ENCODE measurements around the gene PALD1.

Gene PALD1

DNA sequence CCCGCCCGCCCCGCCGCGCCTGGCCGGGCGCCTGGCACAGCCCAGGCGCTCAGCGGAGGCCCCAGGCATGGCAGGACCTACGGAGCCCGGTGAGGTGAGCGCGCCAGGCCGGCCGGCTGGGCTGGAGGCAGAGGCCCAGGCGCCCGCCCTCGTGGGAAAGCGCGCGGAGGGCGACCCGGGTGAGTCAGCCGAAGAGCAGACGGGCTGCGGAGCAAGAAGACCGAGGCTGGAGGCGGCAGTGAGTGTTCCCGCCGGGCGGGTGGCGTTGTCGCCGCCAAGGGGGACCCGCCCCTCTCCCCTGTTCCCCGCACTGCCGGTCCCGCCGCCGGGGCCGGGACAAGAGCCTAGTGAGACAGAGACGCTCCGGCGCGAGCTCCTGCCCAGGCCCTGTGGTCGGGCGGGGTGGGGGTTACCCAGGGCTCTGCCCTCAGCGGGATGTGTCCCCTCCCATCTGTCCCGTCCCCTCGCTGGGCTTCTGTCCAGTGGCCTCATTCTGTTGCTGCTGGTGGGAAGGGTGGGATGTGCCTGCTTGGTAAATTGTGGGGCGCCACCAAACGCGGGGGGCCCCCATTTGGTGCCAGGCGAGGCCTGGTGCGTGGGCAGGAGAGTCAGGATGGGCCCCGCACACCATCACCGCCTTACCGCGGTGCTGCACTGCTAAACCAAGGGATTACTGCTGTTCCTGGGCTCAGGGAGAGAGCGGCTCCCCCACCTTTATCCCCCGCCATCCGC lies 20.1 kb upstream of the PALD1 start:
- Histone ChIP-seq H3K9me3 (ENCODE audit: control insufficient read depth, insufficient read depth, low read length) (no peaks in the 10 kb centered on the region), H3K4me1 (ENCODE audit: control insufficient read depth, insufficient read depth, low read length) (peaks cover 9% of the 10 kb centered on the region), H3K27ac (ENCODE audit: low read length) (no peak overlapping the region), H3K27me3 (ENCODE audit: control insufficient read depth, insufficient read depth, low read length) (peaks cover 6% of the 10 kb centered on the region), H3K4me3 (ENCODE audit: low read length) (peak overlapping the region; percentile 35; the same call in 1 of the 2 replicates), H3K36me3 (ENCODE audit: control insufficient read depth, insufficient read depth, low read length) (no peaks in the 10 kb centered on the region)
- no peak for DNase-seq (ENCODE audit: low read depth, low spot score)
- no CpG with 5 or more reads among the region's 62 CpGs for WGBS (ENCODE audit: insufficient coverage, insufficient read length)

DNA sequence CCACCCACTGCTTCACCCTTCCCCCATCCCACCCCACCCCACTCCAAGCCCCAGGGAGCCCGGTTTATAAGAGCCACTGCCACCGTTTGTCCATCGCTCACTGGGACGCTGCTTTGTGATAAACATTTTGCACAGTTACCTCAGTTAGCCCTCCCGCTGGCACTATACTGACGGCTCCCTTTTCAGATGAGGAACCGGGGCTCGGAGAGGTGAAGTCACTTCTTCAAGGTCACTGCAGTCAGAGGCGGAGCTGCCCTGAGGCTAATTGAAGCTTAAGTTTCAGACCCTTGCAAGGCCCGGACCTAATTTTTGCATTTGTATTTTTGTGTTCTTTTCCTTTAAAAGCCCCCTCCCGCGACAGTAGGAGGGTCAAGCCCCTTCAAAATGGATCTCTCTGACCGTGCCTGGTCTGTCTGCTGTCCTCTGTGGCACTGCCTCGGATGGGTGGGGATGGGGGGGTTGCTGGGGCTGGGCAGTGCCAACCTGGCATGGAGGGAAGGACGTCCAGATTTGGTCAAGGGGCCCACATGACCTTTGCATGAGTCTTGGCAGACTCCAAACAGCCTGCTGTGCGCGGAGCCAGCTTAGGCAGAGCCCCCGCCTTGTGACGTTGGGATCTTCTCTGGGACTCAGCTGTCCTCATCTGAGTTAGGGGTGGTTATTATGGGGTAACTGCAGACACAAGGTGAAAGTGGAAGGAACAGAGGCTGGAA lies 19.4 kb upstream of the PALD1 start:
- Histone ChIP-seq H3K4me3 (ENCODE audit: low read length) (peak overlapping the region; percentile 35; the same call in 1 of the 2 replicates), H3K9me3 (ENCODE audit: control insufficient read depth, insufficient read depth, low read length) (no peaks in the 10 kb centered on the region), H3K36me3 (ENCODE audit: control insufficient read depth, insufficient read depth, low read length) (no peaks in the 10 kb centered on the region), H3K27me3 (ENCODE audit: control insufficient read depth, insufficient read depth, low read length) (peaks cover 6% of the 10 kb centered on the region), H3K4me1 (ENCODE audit: control insufficient read depth, insufficient read depth, low read length) (peaks cover 9% of the 10 kb centered on the region), H3K27ac (ENCODE audit: low read length) (no peak overlapping the region)
- no CpG with 5 or more reads among the region's 19 CpGs for WGBS (ENCODE audit: insufficient coverage, insufficient read length)
- no peak for DNase-seq (ENCODE audit: low read depth, low spot score)

DNA sequence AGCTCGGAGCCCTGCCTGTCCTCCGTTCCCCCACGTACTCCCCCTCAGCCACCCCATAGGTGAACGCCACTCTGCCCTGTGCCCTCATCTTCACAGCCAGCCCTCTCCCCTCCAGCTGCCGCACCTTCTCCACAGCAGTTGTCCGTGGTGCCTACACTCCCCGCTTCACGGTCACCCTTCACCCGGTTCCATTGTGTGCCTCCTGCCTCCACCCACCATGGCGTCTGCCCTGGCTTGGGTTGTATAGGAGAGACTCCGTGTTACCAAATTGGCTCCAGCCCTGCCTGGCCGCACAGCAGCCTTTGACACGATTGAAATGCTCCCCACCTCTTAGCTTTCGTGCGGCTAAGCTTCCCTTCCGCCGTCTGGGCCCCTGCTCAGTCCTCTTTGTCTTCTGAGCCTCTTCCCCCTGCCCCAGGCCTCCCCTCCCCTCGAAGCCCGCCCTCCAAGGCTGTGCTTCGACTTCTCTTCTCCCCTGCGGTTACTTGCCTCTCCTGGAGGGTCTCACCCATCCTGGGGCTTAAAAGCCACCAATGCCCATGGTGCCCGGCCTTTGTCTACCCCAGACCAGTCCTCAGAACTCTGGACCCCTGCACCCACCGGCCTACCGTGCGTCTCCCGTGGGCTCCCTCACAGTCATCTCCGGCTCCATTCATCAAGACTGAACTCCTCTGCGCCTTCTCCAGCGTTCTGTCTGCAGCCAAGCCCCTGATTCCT lies 18.6 kb upstream of the PALD1 start:
- H3K36me3 ChIP-seq (ENCODE audit: control insufficient read depth, insufficient read depth, low read length), result no peaks in the 10 kb centered on the region
- H3K9me3 ChIP-seq (ENCODE audit: control insufficient read depth, insufficient read depth, low read length), result no peaks in the 10 kb centered on the region
- no peak overlapping the region for H3K4me3 ChIP-seq (ENCODE audit: low read length)
- peaks cover 6% of the 10 kb centered on the region for H3K27me3 ChIP-seq (ENCODE audit: control insufficient read depth, insufficient read depth, low read length)
- H3K27ac ChIP-seq (ENCODE audit: low read length), result no peak overlapping the region
- no peak for DNase-seq (ENCODE audit: low read depth, low spot score)
- peaks cover 9% of the 10 kb centered on the region for H3K4me1 ChIP-seq (ENCODE audit: control insufficient read depth, insufficient read depth, low read length)
- no CpG with 5 or more reads among the region's 29 CpGs for WGBS (ENCODE audit: insufficient coverage, insufficient read length)

DNA sequence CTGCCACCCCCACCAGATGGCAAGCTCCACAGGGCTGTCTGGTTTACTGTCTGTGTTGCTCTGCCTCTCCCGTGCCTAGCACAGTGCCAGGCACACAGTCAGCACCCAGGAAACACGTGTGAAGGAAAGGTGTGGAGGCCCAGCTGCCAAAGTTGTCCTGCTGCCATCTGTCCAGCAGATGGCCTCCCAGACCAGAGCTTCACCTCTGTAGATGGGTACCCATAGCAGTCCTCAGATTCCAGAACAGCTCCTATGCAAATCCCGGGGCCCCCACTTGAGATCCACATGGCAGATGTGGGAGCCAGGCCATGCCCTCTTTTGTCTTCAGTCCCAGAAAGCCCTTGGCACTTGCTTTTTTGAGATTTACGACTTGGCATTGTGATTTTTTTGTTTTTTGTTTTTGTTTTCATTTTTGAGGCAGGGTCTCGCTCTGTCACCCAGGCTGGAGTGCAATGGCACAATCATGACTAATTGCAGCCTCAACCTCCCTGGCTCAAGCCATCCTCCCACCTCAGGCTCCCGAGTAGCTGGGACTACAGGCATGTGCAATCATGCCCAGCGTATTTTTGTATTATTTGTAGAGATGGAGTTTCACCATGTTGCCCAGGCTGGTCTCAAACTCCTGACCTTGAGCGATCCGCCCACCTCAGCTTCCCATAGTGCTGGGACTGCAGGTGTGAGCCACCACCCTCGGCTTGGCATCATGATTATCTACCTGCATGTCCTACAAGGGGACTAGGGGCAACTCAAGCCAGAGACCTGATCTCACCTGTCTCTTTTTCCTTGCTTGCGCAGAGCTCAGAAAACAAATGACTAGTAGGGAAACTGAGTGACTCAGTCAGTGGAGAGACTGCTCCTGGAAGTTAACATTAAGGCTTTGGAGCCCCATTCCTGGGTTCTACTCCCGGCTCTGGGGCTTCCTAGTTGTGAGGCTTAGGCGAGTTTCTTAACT lies 16.9 kb upstream of the PALD1 start:
- H3K27me3 ChIP-seq (ENCODE audit: control insufficient read depth, insufficient read depth, low read length), result peaks cover 6% of the 10 kb centered on the region
- no CpG with 5 or more reads among the region's 13 CpGs for WGBS (ENCODE audit: insufficient coverage, insufficient read length)
- H3K36me3 ChIP-seq (ENCODE audit: control insufficient read depth, insufficient read depth, low read length), result no peaks in the 10 kb centered on the region
- no peak overlapping the region for H3K4me3 ChIP-seq (ENCODE audit: low read length)
- no peak for DNase-seq (ENCODE audit: low read depth, low spot score)
- no peaks in the 10 kb centered on the region for H3K9me3 ChIP-seq (ENCODE audit: control insufficient read depth, insufficient read depth, low read length)
- H3K4me1 ChIP-seq (ENCODE audit: control insufficient read depth, insufficient read depth, low read length), result peaks cover 7% of the 10 kb centered on the region
- no peak overlapping the region for H3K27ac ChIP-seq (ENCODE audit: low read length)

DNA sequence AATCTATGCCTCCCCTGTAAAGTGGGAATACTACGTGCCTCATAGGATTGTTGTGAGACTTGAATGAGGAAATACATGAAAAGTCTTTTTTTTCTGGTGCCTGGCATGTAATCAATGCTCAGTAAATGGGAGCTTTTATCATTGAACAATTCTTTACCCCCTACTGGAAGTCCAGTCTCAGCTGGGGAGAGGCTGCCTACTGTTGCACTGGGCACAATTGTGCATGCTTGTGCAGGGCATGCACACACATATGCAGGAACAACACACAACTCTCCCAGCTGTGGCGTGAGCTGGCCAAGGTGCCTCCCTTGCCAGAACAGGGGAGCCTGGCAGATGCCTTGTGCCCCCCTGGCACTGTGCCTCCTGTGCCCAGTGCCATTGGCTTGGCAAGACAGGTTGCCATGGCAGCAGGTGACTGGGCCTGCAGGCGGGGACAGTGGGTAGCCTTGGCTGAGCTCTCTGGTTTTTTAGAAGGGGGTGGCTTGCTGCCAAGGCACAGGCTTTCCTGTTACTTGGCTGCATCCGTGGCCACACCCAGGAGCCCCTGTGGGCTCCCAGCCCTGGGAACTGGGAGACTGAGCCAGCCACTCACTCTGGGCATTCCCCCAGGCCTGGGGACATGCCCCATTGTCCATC lies 16.1 kb upstream of the PALD1 start:
- peaks cover 7% of the 10 kb centered on the region for H3K4me1 ChIP-seq (ENCODE audit: control insufficient read depth, insufficient read depth, low read length)
- H3K9me3 ChIP-seq (ENCODE audit: control insufficient read depth, insufficient read depth, low read length), result no peaks in the 10 kb centered on the region
- no peak for DNase-seq (ENCODE audit: low read depth, low spot score)
- no peak overlapping the region for H3K4me3 ChIP-seq (ENCODE audit: low read length)
- peaks cover 6% of the 10 kb centered on the region for H3K27me3 ChIP-seq (ENCODE audit: control insufficient read depth, insufficient read depth, low read length)
- H3K36me3 ChIP-seq (ENCODE audit: control insufficient read depth, insufficient read depth, low read length), result no peaks in the 10 kb centered on the region
- no peak overlapping the region for H3K27ac ChIP-seq (ENCODE audit: low read length)
- no CpG with 5 or more reads among the region's 4 CpGs for WGBS (ENCODE audit: insufficient coverage, insufficient read length)

DNA sequence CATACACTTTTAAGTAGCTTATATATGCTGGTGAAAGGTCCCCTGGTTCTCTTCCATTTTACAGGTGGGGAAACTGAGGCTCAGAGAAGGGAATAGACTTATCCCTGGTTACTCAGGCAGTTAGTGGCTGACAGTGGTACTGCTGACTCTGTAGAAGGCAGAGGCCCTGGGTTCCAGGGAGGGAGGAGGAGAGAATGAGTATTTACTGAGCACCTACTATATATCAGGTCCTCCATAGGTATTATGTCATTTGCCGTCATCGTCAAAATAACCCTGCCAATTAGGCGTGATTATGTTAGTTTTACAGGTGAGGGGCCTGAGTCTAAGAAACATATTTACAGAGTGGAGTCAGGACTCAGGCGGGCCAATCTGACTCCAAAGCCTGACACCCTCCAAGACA lies 13.3 kb upstream of the PALD1 start:
- Histone ChIP-seq H3K9me3 (ENCODE audit: control insufficient read depth, insufficient read depth, low read length) (no peaks in the 10 kb centered on the region), H3K27ac (ENCODE audit: low read length) (no peak overlapping the region), H3K4me1 (ENCODE audit: control insufficient read depth, insufficient read depth, low read length) (no peaks in the 10 kb centered on the region; the same call in none of the 2 replicates), H3K27me3 (ENCODE audit: control insufficient read depth, insufficient read depth, low read length) (no peaks in the 10 kb centered on the region), H3K4me3 (ENCODE audit: low read length) (no peak overlapping the region), H3K36me3 (ENCODE audit: control insufficient read depth, insufficient read depth, low read length) (no peaks in the 10 kb centered on the region)
- WGBS (ENCODE audit: insufficient coverage, insufficient read length), result no CpG with 5 or more reads among the region's 4 CpGs
- no peak for DNase-seq (ENCODE audit: low read depth, low spot score)

DNA sequence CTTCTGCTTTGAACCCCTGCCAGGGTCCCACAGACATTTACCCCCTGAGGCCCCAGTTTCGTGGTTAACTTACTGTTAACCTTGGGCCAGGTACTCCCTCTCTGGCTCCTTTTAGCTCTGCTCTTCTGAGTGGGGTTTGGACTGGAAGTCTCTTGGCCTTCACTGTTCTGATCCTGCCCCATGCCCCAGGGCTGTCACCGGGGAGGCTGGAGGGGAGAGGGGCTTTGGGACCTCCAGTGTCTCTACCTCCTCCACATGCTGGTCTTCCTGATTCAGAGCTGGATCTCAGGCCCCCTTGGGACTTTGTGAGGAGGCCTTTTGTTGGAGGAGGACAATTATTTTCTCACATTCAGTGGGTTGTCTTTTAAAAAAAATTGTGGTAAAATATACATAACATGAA lies 12.7 kb upstream of the PALD1 start:
- H3K4me1 ChIP-seq (ENCODE audit: control insufficient read depth, insufficient read depth, low read length), result no peaks in the 10 kb centered on the region; the same call in none of the 2 replicates
- H3K4me3 ChIP-seq (ENCODE audit: low read length), result no peak overlapping the region; the same call in 1 of the 2 replicates
- no peaks in the 10 kb centered on the region for H3K27me3 ChIP-seq (ENCODE audit: control insufficient read depth, insufficient read depth, low read length)
- no peaks in the 10 kb centered on the region for H3K36me3 ChIP-seq (ENCODE audit: control insufficient read depth, insufficient read depth, low read length)
- WGBS (ENCODE audit: insufficient coverage, insufficient read length), result no CpG with 5 or more reads among the region's 2 CpGs
- DNase-seq (ENCODE audit: low read depth, low spot score), result no peak
- no peaks in the 10 kb centered on the region for H3K9me3 ChIP-seq (ENCODE audit: control insufficient read depth, insufficient read depth, low read length)
- no peak overlapping the region for H3K27ac ChIP-seq (ENCODE audit: low read length)

DNA sequence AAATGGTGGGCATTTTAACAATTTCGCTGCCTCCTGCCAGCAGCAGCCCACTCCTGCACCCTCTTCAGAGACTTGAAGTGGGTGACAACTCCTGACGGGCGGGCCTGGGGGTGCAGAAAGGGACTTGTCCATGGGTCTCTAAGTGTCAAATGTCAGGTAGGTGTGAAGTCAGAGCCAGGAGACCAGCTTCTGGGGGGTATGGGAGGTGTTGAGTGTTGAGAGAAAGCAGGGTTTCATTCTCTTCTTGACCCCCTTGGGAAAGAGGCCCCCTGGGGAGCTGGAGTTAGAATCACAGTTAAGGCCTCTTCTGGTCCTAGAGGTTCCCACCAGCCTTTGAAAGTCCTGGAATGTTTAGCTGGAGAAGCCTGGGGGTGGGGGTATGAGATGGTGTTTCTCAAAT lies 11.6 kb upstream of the PALD1 start:
- Histone ChIP-seq H3K4me1 (ENCODE audit: control insufficient read depth, insufficient read depth, low read length) (no peaks in the 10 kb centered on the region; the same call in none of the 2 replicates), H3K9me3 (ENCODE audit: control insufficient read depth, insufficient read depth, low read length) (no peaks in the 10 kb centered on the region), H3K27me3 (ENCODE audit: control insufficient read depth, insufficient read depth, low read length) (no peaks in the 10 kb centered on the region), H3K27ac (ENCODE audit: low read length) (no peak overlapping the region), H3K36me3 (ENCODE audit: control insufficient read depth, insufficient read depth, low read length) (no peaks in the 10 kb centered on the region), H3K4me3 (ENCODE audit: low read length) (no peak overlapping the region)
- WGBS (ENCODE audit: insufficient coverage, insufficient read length), result no CpG with 5 or more reads among the region's 3 CpGs
- DNase-seq (ENCODE audit: low read depth, low spot score), result no peak

DNA sequence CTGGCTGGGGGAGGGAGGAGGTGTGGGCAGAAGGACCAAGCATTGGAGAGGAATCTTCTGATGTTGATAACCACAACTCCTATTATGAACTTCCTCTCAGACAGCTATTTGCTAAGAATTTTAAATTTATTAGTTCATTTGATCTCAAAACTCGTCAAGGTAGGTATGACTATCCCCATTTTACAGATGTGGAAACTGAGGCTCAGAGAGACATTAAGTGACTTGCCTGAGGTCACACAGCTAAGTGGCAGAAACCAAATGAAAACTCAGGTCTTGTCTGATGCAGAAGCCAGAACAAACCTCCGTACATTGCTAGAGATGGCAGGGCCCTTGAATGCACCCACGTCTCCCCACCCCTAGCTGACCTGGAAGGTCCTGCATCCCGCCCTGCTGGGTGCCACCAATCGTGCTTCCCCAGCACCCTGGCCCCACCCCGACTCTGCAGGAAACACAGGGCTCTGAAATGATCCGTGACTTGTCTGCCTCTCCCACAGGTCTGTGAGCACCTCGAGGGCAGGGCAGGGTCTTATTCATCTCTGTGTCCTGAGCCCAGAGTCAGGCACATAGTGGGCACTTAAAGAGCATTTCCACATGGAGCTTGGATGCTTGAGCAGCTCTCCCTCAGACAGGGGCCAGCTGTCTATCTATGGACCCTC lies 5.6 kb upstream of the PALD1 start:
- peaks cover 1% of the 10 kb centered on the region for H3K4me1 ChIP-seq (ENCODE audit: control insufficient read depth, insufficient read depth, low read length)

More for the DNA sequence above, 5.6 kb upstream of the PALD1 start:
- no peak for DNase-seq (ENCODE audit: low read depth, low spot score)
- WGBS (ENCODE audit: insufficient coverage, insufficient read length), result no CpG with 5 or more reads among the region's 8 CpGs
- no peaks in the 10 kb centered on the region for H3K27me3 ChIP-seq (ENCODE audit: control insufficient read depth, insufficient read depth, low read length)
- H3K27ac ChIP-seq (ENCODE audit: low read length), result no peak overlapping the region
- H3K4me3 ChIP-seq (ENCODE audit: low read length), result no peak overlapping the region
- H3K36me3 ChIP-seq (ENCODE audit: control insufficient read depth, insufficient read depth, low read length), result no peaks in the 10 kb centered on the region
- no peaks in the 10 kb centered on the region for H3K9me3 ChIP-seq (ENCODE audit: control insufficient read depth, insufficient read depth, low read length)
